Spleen (tissue), 7 donors: ENCODE results near the gene FAAP20.

Experiments
- CTCF ChIP-seq, 11 experiments: fragments of 200-600 bp in 7 of 11; fragments of 450-650 bp in 4 of 11; sonication (generic) in 4 of 11; IDR thresholded peaks in 8 of 11; conservative IDR thresholded peaks in 3 of 11; 1 replicate in 7 of 11; 2 replicates in 4 of 11; pipeline versions ENCODE4 v1.4.0 to v1.8.0; 2016 to 2021; ENCODE audit warnings: antibody characterized with exemption in 11 of 11, inconsistent platforms in 4 of 11, mild to moderate bottlenecking in 1 of 11
- POLR2A ChIP-seq, 3 donors: fragments of 450-650 bp; IDR thresholded peaks; one replicate each; pipeline ENCODE4 v1.5.1; 2017; ENCODE audit warnings: antibody characterized with exemption in 3 of 3, mild to moderate bottlenecking in 1 of 3
- POLR2AphosphoS5 ChIP-seq, 3 donors: sonication (generic); formaldehyde crosslinking; IDR thresholded peaks; one replicate each; pipeline ENCODE4 v1.5.1; 2017; ENCODE audit warnings: antibody characterized with exemption in 3 of 3
- donor health status: DM: no; HTN: no; CAD: no; lungs with moderate emphysema.
- donor health status: DM: no; HTN: no; CAD: no.
- donor health status: DM: no; HTN: no; CAD: no.

GRCh38 chr1:2215329-2215728 lies 20.8 kb upstream of the FAAP20 start:
- TF ChIP-seq CTCF (IDR thresholded peaks at IDR 0.05 in 8 of 11, conservative IDR thresholded peaks at IDR 0.05 in 3 of 11) (no peak), POLR2AphosphoS5 (IDR thresholded peaks at IDR 0.05) (no peak), POLR2A (IDR thresholded peaks at IDR 0.05) (no peak)
